ENCODE measurements around the gene GFOD1. TPM values are rescaled to one million over a fixed set of nuclear protein-coding genes. Genes with fewer than 3 reads are reported as not detected.
"Not testable (repeated sequence)": the region's sequence is repeated elsewhere in the genome, so short reads cannot be mapped to it uniquely, and the experiment has no call there.

Gene GFOD1
- total RNA-seq, 1 experiment from 2014 or later: 2.2 TPM

GRCh38 chr6:13405961-13406477 is 81.4 kb downstream of the GFOD1 start:
- DNase-seq (ENCODE audit: low read depth): no peak
- in situ Hi-C loops (cut with HindIII; ENCODE audit: low pct_unique_long_range_greater_than_20kb, low sequenced_read_pairs): no loop called here

- in situ Hi-C loops (cut with HindIII; ENCODE audit: low pct_unique_long_range_greater_than_20kb, low sequenced_read_pairs): no loop called here
- DNase-seq (ENCODE audit: low read depth): no peak
These were observed 82.5 kb downstream of the GFOD1 start for GRCh38 chr6:13404892-13405254.

- in situ Hi-C loops (cut with HindIII; ENCODE audit: low pct_unique_long_range_greater_than_20kb, low sequenced_read_pairs): no loop called here
- no peak for DNase-seq (ENCODE audit: low read depth)
These were observed 83.0 kb downstream of the GFOD1 start for GRCh38 chr6:13404228-13404891.

- in situ Hi-C loops (cut with HindIII; ENCODE audit: low pct_unique_long_range_greater_than_20kb, low sequenced_read_pairs): no loop called here
- DNase-seq (ENCODE audit: low read depth): peak; percentile 10
These were observed 84.7 kb downstream of the GFOD1 start for GRCh38 chr6:13402711-13403110.

GRCh38 chr6:13400772-13401171 is 86.6 kb downstream of the GFOD1 start:
- in situ Hi-C loops (cut with HindIII; ENCODE audit: low pct_unique_long_range_greater_than_20kb, low sequenced_read_pairs): no loop called here
- DNase-seq (ENCODE audit: low read depth): no peak

GRCh38 chr6:13398421-13398994 is 88.9 kb downstream of the GFOD1 start:
- in situ Hi-C loops (cut with HindIII; ENCODE audit: low pct_unique_long_range_greater_than_20kb, low sequenced_read_pairs): no loop called here
- DNase-seq (ENCODE audit: low read depth): no peak

- no peak for DNase-seq (ENCODE audit: low read depth)
- in situ Hi-C loops (cut with HindIII; ENCODE audit: low pct_unique_long_range_greater_than_20kb, low sequenced_read_pairs): no loop called here
These were observed 89.4 kb downstream of the GFOD1 start for GRCh38 chr6:13398069-13398381.

- DNase-seq (ENCODE audit: low read depth): no peak
- in situ Hi-C loops (cut with HindIII; ENCODE audit: low pct_unique_long_range_greater_than_20kb, low sequenced_read_pairs): no loop called here
These were observed 89.9 kb downstream of the GFOD1 start for GRCh38 chr6:13397359-13398068.

GRCh38 chr6:13396241-13396792 is 91.1 kb downstream of the GFOD1 start:
- in situ Hi-C loops (cut with HindIII; ENCODE audit: low pct_unique_long_range_greater_than_20kb, low sequenced_read_pairs): no loop called here
- no peak for DNase-seq (ENCODE audit: low read depth)

GRCh38 chr6:13395272-13396237 is 91.8 kb downstream of the GFOD1 start:
- peak; percentile 49 for DNase-seq (ENCODE audit: low read depth)
- in situ Hi-C loops (cut with HindIII; ENCODE audit: low pct_unique_long_range_greater_than_20kb, low sequenced_read_pairs): no loop called here

- no peak for DNase-seq (ENCODE audit: low read depth)
- in situ Hi-C loops (cut with HindIII; ENCODE audit: low pct_unique_long_range_greater_than_20kb, low sequenced_read_pairs): no loop called here
These were observed 94.9 kb downstream of the GFOD1 start for GRCh38 chr6:13392462-13392861.

GRCh38 chr6:13391537-13391936 is 95.9 kb downstream of the GFOD1 start:
- no peak for DNase-seq (ENCODE audit: low read depth)
- in situ Hi-C loops (cut with HindIII; ENCODE audit: low pct_unique_long_range_greater_than_20kb, low sequenced_read_pairs): no loop called here

- no peak for DNase-seq (ENCODE audit: low read depth)
- in situ Hi-C loops (cut with HindIII; ENCODE audit: low pct_unique_long_range_greater_than_20kb, low sequenced_read_pairs): no loop called here
These were observed 96.7 kb downstream of the GFOD1 start for GRCh38 chr6:13390658-13391057.

- in situ Hi-C loops (cut with HindIII; ENCODE audit: low pct_unique_long_range_greater_than_20kb, low sequenced_read_pairs); DNase-seq (ENCODE audit: low read depth): not testable (repeated sequence)
These were observed 98.2 kb downstream of the GFOD1 start for GRCh38 chr6:13389237-13389636.

- DNase-seq (ENCODE audit: low read depth); in situ Hi-C loops (cut with HindIII; ENCODE audit: low pct_unique_long_range_greater_than_20kb, low sequenced_read_pairs): not testable (repeated sequence)
These were observed 98.6 kb downstream of the GFOD1 start for GRCh38 chr6:13388769-13389168.

- no peak for DNase-seq (ENCODE audit: low read depth)
- in situ Hi-C loops (cut with HindIII; ENCODE audit: low pct_unique_long_range_greater_than_20kb, low sequenced_read_pairs): no loop called here
These were observed 102.4 kb downstream of the GFOD1 start for GRCh38 chr6:13384966-13385365.

GRCh38 chr6:13384506-13384905 is 102.9 kb downstream of the GFOD1 start:
- no peak for DNase-seq (ENCODE audit: low read depth)
- in situ Hi-C loops (cut with HindIII; ENCODE audit: low pct_unique_long_range_greater_than_20kb, low sequenced_read_pairs): no loop called here

All from Caki2 (cell line).